Cerebellar cortex (tissue), 1 donor: ENCODE data around the gene FRMD8.

Source experiments
- DNase-seq: peaks from one replicate; pipeline ENCODE4 v3.0.0-alpha.2; 2015; ENCODE audit warnings: low spot score

The FRMD8 gene, protein sequence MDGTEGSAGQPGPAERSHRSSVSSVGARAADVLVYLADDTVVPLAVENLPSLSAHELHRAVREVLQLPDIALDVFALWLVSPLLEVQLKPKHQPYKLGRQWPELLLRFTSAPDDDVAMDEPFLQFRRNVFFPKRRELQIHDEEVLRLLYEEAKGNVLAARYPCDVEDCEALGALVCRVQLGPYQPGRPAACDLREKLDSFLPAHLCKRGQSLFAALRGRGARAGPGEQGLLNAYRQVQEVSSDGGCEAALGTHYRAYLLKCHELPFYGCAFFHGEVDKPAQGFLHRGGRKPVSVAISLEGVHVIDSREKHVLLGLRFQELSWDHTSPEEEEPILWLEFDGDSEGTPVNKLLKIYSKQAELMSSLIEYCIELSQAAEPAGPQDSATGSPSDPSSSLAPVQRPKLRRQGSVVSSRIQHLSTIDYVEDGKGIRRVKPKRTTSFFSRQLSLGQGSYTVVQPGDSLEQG

DNA sequence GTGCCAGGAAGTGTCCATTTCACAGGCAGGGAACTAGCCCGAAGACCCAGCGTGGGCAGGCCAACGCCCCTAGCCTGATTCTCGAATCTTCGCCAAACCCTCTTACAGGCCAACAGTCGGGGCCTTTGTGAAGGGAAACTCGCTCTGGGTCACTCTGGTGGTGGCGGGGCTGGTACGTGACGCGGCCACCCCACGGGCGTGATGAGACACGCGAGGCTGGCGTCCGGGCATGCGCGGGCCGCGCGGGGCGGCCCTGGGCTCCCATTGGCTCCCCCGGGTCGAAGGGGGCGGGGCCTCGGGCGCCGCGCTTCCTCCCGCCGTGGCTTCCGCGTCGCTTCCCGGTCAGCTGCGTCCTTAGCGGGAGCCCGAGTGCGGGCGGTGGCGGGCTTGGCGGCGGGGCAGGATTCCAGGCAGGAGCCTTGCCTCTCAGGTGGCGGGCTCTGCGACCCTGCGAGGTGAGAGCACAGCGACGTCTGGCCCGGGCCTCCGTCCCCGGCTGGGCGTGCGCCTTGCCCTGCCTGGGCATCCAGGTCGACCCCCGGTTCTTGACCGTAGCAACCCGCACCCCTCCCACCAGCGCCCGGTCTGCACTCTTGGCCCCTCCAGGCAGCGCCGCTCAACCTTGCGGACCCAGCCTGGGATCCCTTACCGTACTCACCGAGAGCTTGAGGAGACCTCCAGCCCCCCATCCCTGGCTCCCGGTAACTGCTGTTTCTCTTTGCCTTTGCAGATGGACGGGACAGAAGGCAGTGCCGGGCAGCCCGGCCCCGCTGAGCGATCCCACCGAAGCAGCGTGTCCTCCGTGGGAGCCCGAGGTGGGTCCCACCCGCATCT lies at the start of gene FRMD8:
Gene FRMD8 (plus strand): TSS at position 331 of the 834 bp plus-strand sequence. CDS start 400 bp downstream, at position 731.
- peak; percentile 80 for DNase-seq

DNA sequence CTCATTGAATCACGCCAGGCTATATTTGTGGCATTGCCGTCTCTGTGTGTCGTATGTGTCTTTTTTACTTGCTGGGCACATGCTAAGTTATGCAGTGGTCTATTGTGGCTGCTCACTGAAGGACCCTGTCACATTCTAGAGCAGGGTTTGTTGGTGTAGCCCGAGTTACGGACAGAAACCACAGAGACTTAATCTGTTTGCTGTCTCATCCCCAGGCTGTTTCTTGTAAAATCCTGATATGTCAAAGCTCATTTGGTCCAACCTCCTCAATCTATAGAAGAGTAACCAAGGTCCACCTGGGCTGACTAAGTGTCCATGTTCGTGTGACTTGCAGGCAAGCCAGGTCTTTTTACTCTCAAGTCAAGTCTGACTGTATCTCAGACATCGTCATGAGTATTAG lies 47.8 kb upstream of the FRMD8 start:
- DNase-seq = no peak

DNA sequence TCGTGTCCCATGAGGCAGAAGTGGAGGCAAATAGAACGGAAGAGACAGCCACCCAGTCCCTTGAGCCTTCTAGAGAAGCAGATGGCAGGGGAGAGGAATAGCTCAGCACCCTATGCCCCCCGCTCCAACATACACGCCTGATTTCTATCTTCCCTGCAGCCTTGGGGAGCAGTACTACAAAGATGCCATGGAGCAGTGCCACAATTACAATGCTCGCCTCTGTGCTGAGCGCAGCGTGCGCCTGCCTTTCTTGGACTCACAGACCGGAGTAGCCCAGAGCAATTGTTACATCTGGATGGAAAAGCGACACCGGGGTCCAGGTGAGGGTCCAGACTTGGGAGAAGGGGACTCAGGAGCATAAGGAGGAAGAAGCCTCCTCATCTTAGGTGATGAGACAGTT lies 46.2 kb upstream of the FRMD8 start:
- DNase-seq = no peak

DNA sequence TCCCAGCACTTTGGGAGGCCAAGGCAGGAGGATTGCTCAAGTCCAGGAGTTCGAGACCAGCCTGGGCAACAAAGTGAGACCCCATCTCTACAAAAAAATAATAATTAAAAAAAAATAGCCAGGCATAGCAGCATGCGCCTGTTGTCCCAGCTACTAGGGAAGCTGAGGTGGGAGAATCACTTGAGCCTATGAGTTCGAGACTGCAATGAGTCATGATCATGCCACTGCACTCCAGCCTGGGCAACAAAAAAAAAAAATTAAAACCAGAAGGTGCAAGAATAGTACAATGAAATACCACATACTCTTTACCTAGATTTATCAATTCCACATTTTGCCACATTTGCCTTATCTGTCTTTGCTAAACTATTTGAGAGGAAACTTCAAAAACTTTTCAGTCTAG lies 44.6 kb upstream of the FRMD8 start:
- no peak for DNase-seq

DNA sequence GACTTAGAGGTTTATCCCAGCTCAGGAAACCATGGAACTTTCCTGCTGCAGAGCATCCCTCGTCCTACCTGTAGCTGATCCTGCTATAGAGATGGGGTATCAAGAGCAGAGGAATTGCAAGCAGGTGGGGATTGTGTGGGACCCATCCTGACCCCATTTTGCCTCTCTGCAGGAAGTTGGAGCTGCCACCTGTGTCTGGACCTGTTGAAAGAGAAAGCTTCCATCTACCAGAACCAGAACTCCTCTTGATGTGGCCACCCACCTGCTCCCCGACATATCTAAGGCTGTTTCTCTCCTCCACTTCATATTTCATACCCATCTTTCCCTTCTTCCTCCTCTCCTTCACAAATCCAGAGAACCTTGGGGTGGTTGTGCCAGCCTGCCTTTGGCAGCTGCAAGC lies 34.9 kb upstream of the FRMD8 start:
- DNase-seq = no peak

DNA sequence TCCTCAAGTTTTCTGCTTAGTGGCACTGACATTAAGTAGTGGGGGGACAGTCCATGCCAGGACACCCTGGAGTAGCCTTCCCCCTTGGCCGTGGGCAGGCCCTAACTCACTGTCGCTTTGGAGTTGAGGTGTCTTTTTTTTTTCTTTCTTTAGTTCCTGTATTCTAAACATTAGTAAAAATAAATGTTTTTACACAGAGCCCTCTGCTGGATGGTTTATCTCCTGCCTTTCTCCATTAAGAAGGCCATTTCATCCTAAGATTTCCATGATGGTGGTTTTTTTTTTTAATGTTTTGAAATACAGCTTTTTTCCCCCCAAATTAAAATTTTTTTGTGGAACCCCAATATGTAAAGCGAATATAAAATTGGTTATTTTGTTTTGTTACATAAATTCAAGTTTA lies 33.7 kb upstream of the FRMD8 start:
- DNase-seq = peak; percentile 52

DNA sequence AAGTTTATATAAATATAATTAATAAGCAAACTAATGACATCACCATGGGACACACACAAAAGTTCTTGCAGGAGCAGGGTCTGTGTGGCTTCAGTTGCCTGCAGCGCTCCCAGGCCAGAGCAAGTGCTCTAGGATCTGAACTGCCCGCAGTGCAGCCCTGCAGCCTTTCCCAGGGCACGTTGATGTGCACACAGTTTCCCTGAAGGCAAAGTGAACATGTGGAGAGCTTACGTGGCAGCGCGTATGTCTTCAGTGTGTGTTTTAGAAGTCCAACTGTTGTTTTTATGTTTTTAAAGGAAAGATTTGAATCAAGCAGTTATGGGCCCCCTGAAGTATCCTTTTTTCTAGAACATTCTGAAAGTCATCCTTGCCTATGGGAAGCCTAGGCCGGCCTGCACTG lies 33.1 kb upstream of the FRMD8 start:
- DNase-seq = no peak

DNA sequence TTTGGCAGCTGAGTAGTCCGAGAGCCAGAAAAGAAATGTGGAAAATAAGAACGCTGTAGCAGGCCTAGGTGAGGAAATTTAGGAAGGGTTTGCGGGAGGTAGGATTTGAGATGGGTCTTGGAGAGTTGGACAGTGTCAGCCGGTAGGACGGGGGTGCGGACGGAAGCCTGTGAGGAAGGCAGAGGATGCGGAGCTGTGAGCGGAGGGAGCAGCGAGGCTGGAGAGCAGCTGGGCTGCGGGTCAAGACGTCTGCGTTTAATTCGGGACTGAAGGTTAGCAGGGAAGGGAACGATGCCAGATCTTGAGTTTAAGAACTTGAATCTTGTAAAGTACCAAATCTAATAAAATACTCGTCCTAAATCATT lies 32.6 kb upstream of the FRMD8 start:
- no peak for DNase-seq

DNA sequence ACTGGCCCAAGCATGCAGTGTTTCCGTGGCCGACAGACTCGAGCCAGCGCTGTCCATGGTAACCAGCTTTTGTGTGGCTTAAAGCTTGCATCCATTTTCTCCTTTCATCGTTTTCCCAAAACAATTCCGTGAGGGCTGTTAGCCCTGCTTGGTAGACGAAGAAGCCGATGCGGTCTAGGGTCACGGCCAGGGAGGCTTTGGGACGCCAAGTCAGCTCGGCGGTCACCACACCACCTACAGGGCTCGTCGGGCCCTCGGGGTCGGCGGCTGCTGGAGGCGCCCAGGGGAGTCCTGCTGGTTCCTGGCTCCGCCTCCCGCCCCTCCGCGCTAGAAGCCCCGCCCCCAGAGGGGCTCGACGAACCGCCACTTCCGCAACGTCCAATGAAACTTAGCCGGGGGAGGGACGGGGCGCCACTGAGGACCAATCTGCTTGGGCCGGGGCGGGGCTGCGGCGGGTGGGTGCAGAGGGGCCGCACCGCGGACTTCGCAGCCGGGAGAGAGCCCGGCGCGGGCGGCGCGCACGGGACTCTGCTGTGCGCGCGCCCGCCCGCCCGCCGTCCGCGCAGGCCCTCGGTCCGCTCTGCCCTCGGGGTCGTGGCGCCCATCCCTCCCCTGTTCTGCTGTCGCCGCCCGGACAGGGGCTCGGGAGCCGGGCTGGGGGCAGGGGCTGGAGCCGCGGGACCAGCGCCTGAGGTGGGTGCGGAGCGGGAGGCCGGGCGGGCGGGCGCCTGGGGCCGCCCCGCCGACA lies 32.0 kb upstream of the FRMD8 start, which contains the start of gene TIGD3:
Gene TIGD3 (plus strand): TSS at position 487 of the 748 bp plus-strand sequence. CDS start 1,058 bp downstream, outside the sequence.
- DNase-seq = peak; percentile 97

DNA sequence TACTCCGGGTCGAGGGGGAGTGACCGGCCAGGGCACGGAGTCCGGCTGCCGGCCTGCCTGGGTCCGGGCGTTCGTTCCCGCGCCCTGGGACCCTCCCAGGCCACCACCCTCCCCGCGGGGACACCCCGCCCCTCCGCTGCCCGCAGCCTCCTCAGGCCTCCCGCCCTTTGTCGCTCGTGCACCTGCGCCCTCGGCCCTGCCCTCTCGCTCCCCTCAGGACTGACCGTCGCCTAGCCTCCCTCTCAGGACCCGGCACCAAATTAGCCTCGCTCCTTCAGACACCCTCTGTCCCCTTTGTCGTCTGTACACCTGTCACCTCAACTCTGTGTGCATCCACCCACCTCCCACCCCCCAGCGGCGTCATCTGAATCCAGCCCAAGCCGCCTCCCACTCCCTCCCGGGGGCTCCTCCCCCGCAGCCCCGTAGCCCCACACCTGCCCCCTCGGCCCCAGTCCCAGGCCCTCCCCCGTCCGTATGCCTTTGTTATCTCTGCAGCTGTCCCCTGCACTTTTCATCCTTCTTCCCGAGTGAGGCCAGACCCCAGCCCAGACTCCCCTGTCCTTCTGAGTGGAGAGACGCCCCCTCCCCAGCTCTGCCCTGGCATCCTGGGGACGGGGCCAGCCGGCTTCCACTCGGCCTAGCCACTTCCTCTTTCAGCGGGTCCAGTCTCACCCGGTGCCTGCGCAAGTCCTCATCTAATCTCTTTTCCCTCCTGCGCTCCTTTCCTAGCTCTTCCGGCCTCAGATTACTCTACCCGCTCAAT lies 31.2 kb upstream of the FRMD8 start:
- DNase-seq = peak; percentile 41

DNA sequence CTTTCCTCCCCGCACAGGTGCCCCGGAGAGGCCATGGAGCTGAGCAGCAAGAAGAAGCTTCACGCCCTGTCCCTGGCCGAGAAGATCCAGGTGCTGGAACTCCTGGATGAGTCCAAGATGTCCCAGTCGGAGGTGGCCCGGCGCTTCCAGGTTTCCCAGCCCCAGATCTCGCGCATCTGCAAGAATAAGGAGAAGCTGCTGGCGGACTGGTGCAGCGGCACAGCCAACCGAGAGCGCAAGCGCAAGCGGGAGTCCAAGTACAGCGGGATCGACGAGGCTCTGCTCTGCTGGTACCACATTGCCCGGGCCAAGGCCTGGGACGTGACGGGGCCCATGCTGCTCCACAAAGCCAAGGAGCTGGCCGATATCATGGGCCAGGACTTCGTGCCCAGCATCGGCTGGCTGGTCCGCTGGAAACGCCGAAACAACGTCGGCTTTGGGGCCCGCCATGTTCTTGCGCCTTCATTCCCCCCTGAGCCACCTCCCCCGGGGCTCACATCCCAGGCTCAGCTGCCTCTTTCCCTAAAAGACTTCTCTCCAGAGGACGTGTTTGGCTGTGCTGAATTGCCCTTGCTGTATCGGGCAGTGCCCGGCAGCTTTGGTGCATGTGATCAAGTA lies 30.6 kb upstream of the FRMD8 start:
- peak; percentile 49 for DNase-seq

DNA sequence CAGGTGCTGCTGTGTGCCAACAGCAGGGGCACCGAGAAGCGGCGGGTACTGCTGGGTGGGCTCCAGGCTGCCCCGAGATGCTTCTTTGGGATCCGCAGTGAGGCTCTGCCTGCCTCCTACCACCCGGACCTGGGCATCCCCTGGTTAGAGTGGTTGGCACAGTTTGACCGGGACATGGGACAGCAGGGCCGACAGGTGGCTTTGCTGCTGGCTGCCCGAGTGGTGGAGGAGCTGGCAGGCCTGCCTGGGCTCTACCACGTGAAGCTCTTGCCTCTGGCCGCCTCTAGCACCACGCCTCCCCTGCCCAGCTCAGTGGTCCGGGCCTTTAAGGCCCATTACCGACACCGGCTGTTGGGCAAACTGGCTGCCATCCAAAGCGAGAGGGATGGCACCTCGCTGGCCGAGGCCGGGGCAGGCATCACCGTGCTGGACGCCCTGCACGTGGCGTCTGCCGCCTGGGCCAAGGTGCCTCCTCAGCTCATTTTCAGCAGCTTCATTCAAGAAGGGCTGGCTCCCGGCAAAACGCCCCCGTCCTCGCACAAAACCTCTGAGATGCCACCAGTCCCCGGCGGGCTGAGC lies 30.0 kb upstream of the FRMD8 start:
- peak; percentile 90 for DNase-seq

DNA sequence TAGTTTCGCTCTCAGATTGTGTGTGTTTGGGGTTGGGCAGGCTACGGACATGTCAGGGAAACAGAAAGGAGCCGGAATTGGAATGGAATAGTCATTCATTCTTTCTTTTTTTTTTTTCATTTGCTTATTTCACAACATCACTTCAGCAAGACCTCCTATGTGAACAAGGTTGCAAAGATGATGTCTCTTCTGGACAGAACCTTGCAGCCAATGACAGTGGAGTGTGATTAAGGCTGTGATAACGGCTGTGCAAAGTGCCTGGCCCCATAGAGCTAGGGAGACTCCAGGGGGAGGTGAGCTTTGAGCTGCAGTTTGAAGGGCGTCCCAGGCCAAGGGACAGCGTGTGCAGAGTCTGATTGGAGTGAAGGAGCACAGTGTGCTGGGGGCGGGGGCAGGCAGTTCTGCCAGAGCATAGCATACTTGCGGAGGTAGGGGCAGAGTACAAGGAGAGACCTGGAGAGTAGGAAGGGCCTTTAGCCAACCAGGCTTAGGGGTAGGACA lies 28.5 kb upstream of the FRMD8 start:
- no peak for DNase-seq

DNA sequence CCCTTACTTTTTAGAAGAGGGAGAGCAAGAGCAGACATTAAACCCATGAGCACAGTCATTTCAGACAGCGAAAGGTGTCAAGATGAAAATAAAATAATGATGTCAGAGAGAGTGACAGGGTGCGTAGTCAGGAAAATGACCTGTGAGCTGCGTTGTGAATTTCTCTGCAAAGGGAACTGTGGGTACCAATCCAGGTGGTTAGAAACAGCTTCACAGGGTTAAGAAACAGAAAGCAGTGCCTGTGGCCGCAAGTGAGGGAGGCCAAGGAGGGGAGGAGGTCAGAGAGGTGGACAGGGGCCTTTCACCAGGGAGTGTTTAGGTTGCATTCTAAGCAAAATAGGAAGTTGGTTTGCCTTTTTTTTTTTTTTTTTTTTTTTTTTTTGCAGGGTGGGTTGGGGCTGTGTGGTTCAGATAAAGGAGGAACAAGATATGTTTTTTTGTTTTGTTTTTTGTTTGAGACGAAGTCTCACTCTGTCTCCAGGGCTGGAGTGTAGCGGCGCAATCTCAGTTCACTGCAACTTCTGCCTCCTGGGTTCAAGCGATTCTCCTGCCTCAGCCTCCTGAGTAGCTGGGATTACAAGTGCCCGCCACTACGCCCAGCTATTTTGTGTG lies 24.0 kb upstream of the FRMD8 start:
- DNase-seq = no peak

DNA sequence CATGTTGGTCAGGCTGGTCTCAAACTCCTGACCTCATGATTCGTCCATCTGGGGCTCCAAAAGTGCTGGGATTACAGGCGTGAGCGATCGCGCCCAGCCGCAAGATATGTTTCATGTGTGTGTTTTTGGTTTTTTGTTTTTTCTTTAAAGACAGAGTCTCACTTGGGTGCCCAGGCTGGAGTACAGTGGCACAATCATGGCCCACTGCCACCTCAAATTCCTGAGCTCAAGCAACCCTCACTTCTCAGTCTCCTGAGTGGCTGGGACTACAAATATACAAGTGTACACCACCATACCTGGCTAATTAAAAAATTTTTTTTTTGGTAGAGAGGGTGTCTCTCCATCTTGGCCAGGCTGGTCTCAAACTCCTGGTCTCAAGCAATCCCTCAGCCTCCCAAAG lies 23.5 kb upstream of the FRMD8 start:
- no peak for DNase-seq

DNA sequence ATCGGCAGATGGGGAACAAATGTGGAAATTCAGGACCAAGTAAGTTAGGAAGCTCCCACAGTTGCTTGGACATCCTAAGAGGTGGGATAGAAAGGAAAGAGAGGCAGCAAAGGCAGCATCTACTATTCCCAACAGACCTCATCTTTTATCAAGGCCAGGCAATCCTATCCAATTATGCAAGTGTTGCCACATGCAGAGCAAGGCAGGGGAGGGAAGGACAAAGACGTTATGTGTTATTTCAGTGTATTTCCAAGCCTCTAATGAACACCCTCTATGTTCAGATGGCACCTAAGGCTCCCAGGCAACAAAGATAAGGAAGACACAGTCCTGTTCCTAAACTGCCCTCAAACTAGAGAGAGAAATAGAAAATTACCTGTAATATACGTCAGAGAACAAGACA lies 22.7 kb upstream of the FRMD8 start:
- DNase-seq = no peak

DNA sequence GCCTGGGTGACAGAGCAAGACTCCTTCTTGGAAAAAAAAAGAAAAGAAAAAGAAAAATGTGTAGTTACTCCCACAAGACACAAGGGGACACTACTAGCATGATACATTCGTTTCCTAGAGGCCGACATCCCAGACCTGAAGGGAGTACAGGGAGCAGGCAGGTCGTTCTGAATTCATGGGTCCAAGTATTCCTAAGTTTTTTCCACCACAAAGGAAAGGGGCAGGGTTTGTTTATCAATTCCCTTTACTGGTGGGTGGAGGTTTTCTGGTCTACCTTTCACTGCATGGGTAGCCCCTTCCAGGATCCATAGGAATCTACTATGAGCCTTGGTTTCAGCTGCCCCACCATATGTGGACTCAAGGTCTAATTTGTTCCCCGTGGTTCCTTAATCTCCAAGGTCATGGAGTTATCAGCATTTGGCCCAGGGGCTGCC lies 20.1 kb upstream of the FRMD8 start:
- peak; percentile 91 for DNase-seq

DNA sequence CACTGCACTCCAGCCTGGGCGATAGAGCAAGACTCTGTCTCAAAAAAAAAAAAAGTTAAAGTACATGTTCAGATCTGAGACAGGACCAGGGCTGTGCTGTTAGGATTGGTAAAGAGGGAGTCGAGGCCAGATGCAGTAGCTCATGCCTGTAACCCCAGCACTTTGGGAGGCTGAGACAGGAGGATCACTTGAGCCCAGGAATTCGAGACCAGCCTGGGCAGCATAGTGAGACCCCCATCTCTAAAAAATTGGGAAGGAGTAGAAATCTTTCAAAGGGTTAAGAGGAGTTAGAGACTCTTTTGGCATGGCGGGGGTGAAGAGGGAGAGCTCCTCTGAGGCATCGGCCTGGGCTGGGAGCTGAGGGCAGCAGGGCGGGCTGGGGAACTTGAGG lies 15.8 kb upstream of the FRMD8 start:
- DNase-seq = no peak

DNA sequence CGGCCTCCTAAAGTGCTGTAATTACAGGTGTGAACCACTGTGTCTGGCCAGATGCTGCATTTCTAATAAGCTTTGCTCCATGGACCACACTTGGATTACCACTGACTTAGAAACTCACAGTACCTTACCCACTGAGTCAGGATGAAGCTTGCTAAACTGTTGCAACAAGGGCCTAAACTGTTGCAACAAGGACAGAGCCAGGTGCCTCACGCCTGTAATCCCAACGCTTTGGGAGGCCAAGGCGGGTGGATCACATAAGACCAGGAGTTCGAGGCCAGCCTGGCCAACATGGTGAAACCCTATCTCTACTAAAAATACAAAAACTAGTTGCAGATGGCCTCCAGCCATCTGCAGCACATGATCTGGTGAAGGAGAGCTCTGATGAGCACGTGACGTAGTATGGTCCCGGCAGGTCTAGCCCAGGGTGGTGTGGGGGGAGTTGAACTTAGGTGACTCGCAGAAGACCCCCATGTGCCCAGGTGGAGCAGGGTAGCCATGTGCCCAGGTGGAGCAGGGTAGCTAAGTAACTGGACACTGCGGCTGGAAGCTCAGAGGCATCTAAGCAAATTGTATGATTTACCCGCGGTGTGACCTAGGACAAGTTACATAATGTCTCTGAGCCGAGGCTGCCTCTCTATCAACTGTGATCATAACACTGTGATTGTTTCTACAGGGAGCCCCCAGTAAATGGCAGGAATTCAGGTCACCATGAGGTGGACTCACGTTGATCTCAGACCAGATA lies 12.4 kb upstream of the FRMD8 start:
- no peak for DNase-seq
